ENCODE measurements around the gene OCA2. TPM values are rescaled to one million over a fixed set of nuclear protein-coding genes. Genes with fewer than 3 reads are reported as not detected.

Gene OCA2
- polyA plus RNA-seq, 1 donor from 2014 or later = 0.97 TPM

DNA sequence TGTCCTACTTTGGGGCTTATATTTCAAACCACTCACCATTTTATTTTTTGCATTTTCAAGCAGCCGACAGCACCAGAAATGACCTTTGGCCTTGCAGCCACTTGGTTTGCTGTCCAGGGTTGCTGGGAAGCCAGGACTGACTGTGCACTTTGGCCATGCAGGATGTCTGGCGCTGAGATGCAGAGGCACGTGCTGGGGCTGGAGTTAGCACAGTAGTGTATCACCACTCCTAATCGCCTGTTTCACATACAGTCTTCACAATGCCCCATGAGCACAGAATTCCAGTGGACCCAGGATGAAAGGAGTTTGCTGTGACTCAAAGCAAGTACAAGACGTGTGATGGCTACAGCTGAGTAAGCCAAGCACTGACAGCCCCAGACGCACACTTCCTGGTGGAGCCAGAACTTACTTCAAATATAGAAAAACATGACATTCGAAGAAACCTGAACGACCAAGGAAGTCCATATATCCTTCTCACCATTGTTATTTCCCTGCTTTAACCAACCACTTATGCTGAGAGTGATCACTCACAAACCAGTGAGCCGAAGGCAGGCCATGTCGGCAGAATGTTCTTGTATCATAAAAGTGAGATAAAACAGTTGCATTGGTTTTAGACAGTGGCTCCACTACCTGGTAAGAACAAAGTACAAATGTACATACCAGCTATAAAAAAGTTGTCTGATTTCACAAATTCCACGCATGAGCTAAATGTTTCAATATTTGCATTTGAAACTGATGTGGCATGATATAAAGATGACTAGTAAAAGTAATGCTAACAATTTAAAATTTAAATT is 16.0 kb downstream of the OCA2 start:
- Histone ChIP-seq H3F3A (ENCODE audit: insufficient read depth, low read length, poor library complexity, severe bottlenecking) (no peaks in the 10 kb centered on the region), H3K9me3 (ENCODE audit: low read length) (no peaks in the 10 kb centered on the region), H4K20me1 (ENCODE audit: insufficient read depth) (no peaks in the 10 kb centered on the region), H2AFZ (ENCODE audit: low read depth, low read length) (no peak overlapping the region), H3K9ac (ENCODE audit: low read length) (no peak overlapping the region), H3K9me2 (ENCODE audit: insufficient read depth, low read length) (no peaks in the 10 kb centered on the region), H3K4me2 (ENCODE audit: low read length) (no peak overlapping the region), H3K27ac (ENCODE audit: low read length) (no peak overlapping the region), H3K27me3 (ENCODE audit: insufficient read depth, low read depth, low read length) (no peaks in the 10 kb centered on the region), H3K36me3 (ENCODE audit: insufficient read depth, low read length) (no peaks in the 10 kb centered on the region), H3K79me2 (replicated peaks; ENCODE audit: insufficient read depth, low read length) (no peaks in the 10 kb centered on the region), H3K4me3 (ENCODE audit: low read length) (no peak overlapping the region)
- TF ChIP-seq, protein P1, sequence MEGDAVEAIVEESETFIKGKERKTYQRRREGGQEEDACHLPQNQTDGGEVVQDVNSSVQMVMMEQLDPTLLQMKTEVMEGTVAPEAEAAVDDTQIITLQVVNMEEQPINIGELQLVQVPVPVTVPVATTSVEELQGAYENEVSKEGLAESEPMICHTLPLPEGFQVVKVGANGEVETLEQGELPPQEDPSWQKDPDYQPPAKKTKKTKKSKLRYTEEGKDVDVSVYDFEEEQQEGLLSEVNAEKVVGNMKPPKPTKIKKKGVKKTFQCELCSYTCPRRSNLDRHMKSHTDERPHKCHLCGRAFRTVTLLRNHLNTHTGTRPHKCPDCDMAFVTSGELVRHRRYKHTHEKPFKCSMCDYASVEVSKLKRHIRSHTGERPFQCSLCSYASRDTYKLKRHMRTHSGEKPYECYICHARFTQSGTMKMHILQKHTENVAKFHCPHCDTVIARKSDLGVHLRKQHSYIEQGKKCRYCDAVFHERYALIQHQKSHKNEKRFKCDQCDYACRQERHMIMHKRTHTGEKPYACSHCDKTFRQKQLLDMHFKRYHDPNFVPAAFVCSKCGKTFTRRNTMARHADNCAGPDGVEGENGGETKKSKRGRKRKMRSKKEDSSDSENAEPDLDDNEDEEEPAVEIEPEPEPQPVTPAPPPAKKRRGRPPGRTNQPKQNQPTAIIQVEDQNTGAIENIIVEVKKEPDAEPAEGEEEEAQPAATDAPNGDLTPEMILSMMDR (IDR thresholded peaks at IDR 0.05; ENCODE audit: poor library complexity, severe bottlenecking) = no peak
- TF ChIP-seq, protein P2, sequence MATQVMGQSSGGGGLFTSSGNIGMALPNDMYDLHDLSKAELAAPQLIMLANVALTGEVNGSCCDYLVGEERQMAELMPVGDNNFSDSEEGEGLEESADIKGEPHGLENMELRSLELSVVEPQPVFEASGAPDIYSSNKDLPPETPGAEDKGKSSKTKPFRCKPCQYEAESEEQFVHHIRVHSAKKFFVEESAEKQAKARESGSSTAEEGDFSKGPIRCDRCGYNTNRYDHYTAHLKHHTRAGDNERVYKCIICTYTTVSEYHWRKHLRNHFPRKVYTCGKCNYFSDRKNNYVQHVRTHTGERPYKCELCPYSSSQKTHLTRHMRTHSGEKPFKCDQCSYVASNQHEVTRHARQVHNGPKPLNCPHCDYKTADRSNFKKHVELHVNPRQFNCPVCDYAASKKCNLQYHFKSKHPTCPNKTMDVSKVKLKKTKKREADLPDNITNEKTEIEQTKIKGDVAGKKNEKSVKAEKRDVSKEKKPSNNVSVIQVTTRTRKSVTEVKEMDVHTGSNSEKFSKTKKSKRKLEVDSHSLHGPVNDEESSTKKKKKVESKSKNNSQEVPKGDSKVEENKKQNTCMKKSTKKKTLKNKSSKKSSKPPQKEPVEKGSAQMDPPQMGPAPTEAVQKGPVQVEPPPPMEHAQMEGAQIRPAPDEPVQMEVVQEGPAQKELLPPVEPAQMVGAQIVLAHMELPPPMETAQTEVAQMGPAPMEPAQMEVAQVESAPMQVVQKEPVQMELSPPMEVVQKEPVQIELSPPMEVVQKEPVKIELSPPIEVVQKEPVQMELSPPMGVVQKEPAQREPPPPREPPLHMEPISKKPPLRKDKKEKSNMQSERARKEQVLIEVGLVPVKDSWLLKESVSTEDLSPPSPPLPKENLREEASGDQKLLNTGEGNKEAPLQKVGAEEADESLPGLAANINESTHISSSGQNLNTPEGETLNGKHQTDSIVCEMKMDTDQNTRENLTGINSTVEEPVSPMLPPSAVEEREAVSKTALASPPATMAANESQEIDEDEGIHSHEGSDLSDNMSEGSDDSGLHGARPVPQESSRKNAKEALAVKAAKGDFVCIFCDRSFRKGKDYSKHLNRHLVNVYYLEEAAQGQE (IDR thresholded peaks at IDR 0.05; ENCODE audit: borderline replicate concordance) = no peak
- no peak for TF ChIP-seq EZH2 (IDR thresholded peaks at IDR 0.05; ENCODE audit: borderline replicate concordance, insufficient read depth, low read length, poor library complexity, severe bottlenecking)
- no peak for TF ChIP-seq TAF1 (IDR thresholded peaks at IDR 0.05; ENCODE audit: low read depth)
- TF ChIP-seq POLR2AphosphoS5 (IDR thresholded peaks at IDR 0.05) = no peak
- no peak for TF ChIP-seq MXI1 (conservative IDR thresholded peaks at IDR 0.05; ENCODE audit: poor library complexity, severe bottlenecking)
- no peak for TF ChIP-seq RAD21 (conservative IDR thresholded peaks at IDR 0.05)
- no peak for TF ChIP-seq EP300 (conservative IDR thresholded peaks at IDR 0.05; ENCODE audit: poor library complexity, severe bottlenecking)
- no peak for TF ChIP-seq SMC3 (conservative IDR thresholded peaks at IDR 0.05; ENCODE audit: poor library complexity)

DNA sequence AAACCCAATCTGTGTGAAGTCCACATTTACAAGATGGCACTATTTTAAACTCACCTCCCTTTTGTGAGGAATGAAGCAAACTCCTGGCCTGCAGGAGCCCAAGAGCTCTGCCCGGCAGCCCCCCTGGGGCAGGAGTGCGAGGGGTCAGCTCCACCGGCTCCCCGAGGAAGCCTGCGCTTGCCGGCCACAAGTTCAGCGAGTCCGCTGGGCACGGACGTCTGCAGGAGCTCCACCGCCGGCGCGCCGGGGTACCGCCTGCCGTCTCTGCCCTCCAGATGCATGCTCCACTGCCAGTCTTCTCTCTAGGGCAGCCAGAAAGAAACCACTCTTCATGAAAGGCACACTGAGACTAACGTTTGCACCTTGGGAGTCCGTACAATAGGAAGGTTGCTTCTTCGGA is 17.5 kb downstream of the OCA2 start:
- H3K4me2 ChIP-seq (ENCODE audit: low read length) = no peak overlapping the region
- no peaks in the 10 kb centered on the region for H3K9me2 ChIP-seq (ENCODE audit: insufficient read depth, low read length)
- H3K27me3 ChIP-seq (ENCODE audit: insufficient read depth, low read depth, low read length) = no peaks in the 10 kb centered on the region
- no peak overlapping the region for H2AFZ ChIP-seq (ENCODE audit: low read depth, low read length)
- no peaks in the 10 kb centered on the region for H4K20me1 ChIP-seq (ENCODE audit: insufficient read depth)
- no peak for TF ChIP-seq POLR2AphosphoS5 (IDR thresholded peaks at IDR 0.05)
- TF ChIP-seq, protein P2 (IDR thresholded peaks at IDR 0.05; ENCODE audit: borderline replicate concordance) = no peak
- TF ChIP-seq TAF1 (IDR thresholded peaks at IDR 0.05; ENCODE audit: low read depth) = no peak
- TF ChIP-seq SMC3 (conservative IDR thresholded peaks at IDR 0.05; ENCODE audit: poor library complexity) = no peak
- TF ChIP-seq EZH2 (IDR thresholded peaks at IDR 0.05; ENCODE audit: borderline replicate concordance, insufficient read depth, low read length, poor library complexity, severe bottlenecking) = no peak
- no peak for TF ChIP-seq EP300 (conservative IDR thresholded peaks at IDR 0.05; ENCODE audit: poor library complexity, severe bottlenecking)
- TF ChIP-seq MXI1 (conservative IDR thresholded peaks at IDR 0.05; ENCODE audit: poor library complexity, severe bottlenecking) = no peak
- TF ChIP-seq, protein P1 (IDR thresholded peaks at IDR 0.05; ENCODE audit: poor library complexity, severe bottlenecking) = no peak
- TF ChIP-seq RAD21 (conservative IDR thresholded peaks at IDR 0.05) = no peak
- no peaks in the 10 kb centered on the region for H3F3A ChIP-seq (ENCODE audit: insufficient read depth, low read length, poor library complexity, severe bottlenecking)
- H3K9me3 ChIP-seq (ENCODE audit: low read length) = no peaks in the 10 kb centered on the region
- H3K79me2 ChIP-seq (replicated peaks; ENCODE audit: insufficient read depth, low read length) = no peaks in the 10 kb centered on the region
- H3K27ac ChIP-seq (ENCODE audit: low read length) = no peak overlapping the region
- no peak overlapping the region for H3K4me3 ChIP-seq (ENCODE audit: low read length)
- no peak overlapping the region for H3K9ac ChIP-seq (ENCODE audit: low read length)
- H3K36me3 ChIP-seq (ENCODE audit: insufficient read depth, low read length) = no peaks in the 10 kb centered on the region

Measured in neural cell (in vitro differentiated cells).